ENCODE results near the gene CXCL8. TPM values are rescaled to one million over a fixed set of nuclear protein-coding genes. Genes with fewer than 3 reads are reported as not detected.

Gene CXCL8
- total RNA-seq, 1 donor from 2014 or later: not detected

GRCh38 chr4:73744203-73744602, 3.8 kb downstream of the CXCL8 start:
- Histone ChIP-seq H3K79me2 (ENCODE audit: low read depth) (no peaks in the 10 kb centered on the region), H3K4me3 (no peak overlapping the region), H3K27me3 (no peaks in the 10 kb centered on the region), H3K9ac (no peak overlapping the region), H3K9me3 (ENCODE audit: low read depth) (no peaks in the 10 kb centered on the region), H2AFZ (replicated peaks) (no peak overlapping the region), H3K27ac (no peak overlapping the region), H3K4me1 (no peaks in the 10 kb centered on the region), H3F3A (ENCODE audit: low read depth) (no peaks in the 10 kb centered on the region), H4K20me1 (ENCODE audit: low read depth) (no peaks in the 10 kb centered on the region), H3K36me3 (no peaks in the 10 kb centered on the region), H3K4me2 (no peak overlapping the region)
- H3K4me1 Mint-ChIP-seq: no peaks in the 10 kb centered on the region
- H3K27me3 Mint-ChIP-seq (ENCODE audit: insufficient read depth, low read depth): no peaks in the 10 kb centered on the region
- no peak for TF ChIP-seq EZH2 (IDR thresholded peaks at IDR 0.05)
- no peak for TF ChIP-seq EZH2phosphoT487 (IDR thresholded peaks at IDR 0.05)
- no peak for TF ChIP-seq CTCF (IDR thresholded peaks at IDR 0.05)
- H3K4me3 Mint-ChIP-seq: no peak overlapping the region
- peaks cover 4% of the 10 kb centered on the region for H3K9me3 Mint-ChIP-seq
- no peaks in the 10 kb centered on the region for H3K36me3 Mint-ChIP-seq
- no peak for DNase-seq (ENCODE audit: low spot score)
- H3K27ac Mint-ChIP-seq: no peak overlapping the region

- H4K20me1 ChIP-seq (ENCODE audit: low read depth): no peaks in the 10 kb centered on the region
- no peak overlapping the region for H3K9ac ChIP-seq
- H3F3A ChIP-seq (ENCODE audit: low read depth): no peaks in the 10 kb centered on the region
- no peak overlapping the region for H3K27ac ChIP-seq
- no peaks in the 10 kb centered on the region for H3K9me3 Mint-ChIP-seq
- no peaks in the 10 kb centered on the region for H3K4me1 Mint-ChIP-seq
- no peak overlapping the region for H3K4me3 ChIP-seq
- H3K36me3 Mint-ChIP-seq: no peaks in the 10 kb centered on the region
- no peaks in the 10 kb centered on the region for H3K27me3 Mint-ChIP-seq (ENCODE audit: insufficient read depth, low read depth)
- DNase-seq (ENCODE audit: low spot score): no peak
- H3K4me1 ChIP-seq: no peaks in the 10 kb centered on the region
- TF ChIP-seq CTCF (IDR thresholded peaks at IDR 0.05) (no peak), EZH2phosphoT487 (IDR thresholded peaks at IDR 0.05) (no peak), EZH2 (IDR thresholded peaks at IDR 0.05) (no peak)
- no peaks in the 10 kb centered on the region for H3K9me3 ChIP-seq (ENCODE audit: low read depth)
- no peaks in the 10 kb centered on the region for H3K36me3 ChIP-seq
- no peak overlapping the region for H3K4me2 ChIP-seq
- no peaks in the 10 kb centered on the region for H3K27me3 ChIP-seq
- no peak overlapping the region for H3K27ac Mint-ChIP-seq
- no peak overlapping the region for H3K4me3 Mint-ChIP-seq
- no peaks in the 10 kb centered on the region for H3K79me2 ChIP-seq (ENCODE audit: low read depth)
- H2AFZ ChIP-seq (replicated peaks): peak overlapping the region; percentile 2
Measured at GRCh38 chr4:73750730-73751129, 10.4 kb downstream of the CXCL8 start.

GRCh38 chr4:73751166-73751565, 10.8 kb downstream of the CXCL8 start:
- Histone ChIP-seq H2AFZ (replicated peaks) (peak overlapping the region; percentile 2), H3K9me3 (ENCODE audit: low read depth) (no peaks in the 10 kb centered on the region), H4K20me1 (ENCODE audit: low read depth) (no peaks in the 10 kb centered on the region), H3K4me2 (no peak overlapping the region), H3K27ac (no peak overlapping the region), H3F3A (ENCODE audit: low read depth) (no peaks in the 10 kb centered on the region), H3K4me3 (no peak overlapping the region), H3K27me3 (no peaks in the 10 kb centered on the region), H3K79me2 (ENCODE audit: low read depth) (no peaks in the 10 kb centered on the region), H3K4me1 (no peaks in the 10 kb centered on the region), H3K9ac (no peak overlapping the region), H3K36me3 (no peaks in the 10 kb centered on the region)
- DNase-seq (ENCODE audit: low spot score): no peak
- TF ChIP-seq CTCF (IDR thresholded peaks at IDR 0.05) (no peak), EZH2 (IDR thresholded peaks at IDR 0.05) (no peak), EZH2phosphoT487 (IDR thresholded peaks at IDR 0.05) (no peak)
- no peaks in the 10 kb centered on the region for H3K36me3 Mint-ChIP-seq
- no peak overlapping the region for H3K4me3 Mint-ChIP-seq
- no peak overlapping the region for H3K27ac Mint-ChIP-seq
- no peaks in the 10 kb centered on the region for H3K4me1 Mint-ChIP-seq
- H3K9me3 Mint-ChIP-seq: no peaks in the 10 kb centered on the region
- H3K27me3 Mint-ChIP-seq (ENCODE audit: insufficient read depth, low read depth): no peaks in the 10 kb centered on the region

All from neural progenitor cell (in vitro differentiated cells).